Activated naive CD4-positive, alpha-beta T cell treated with Interleukin-2 at 50 U/mL for 16 hours (primary cell): ENCODE results near the gene COL26A1.

Experiments used
- DNase-seq: peaks from one replicate; pipeline ENCODE4 v3.0.0-alpha.2; 2020

COL26A1 gene

GRCh38 chr7:101582971-101583370 lies 220.3 kb downstream of the COL26A1 start:
- DNase-seq = no peak

GRCh38 chr7:101586078-101586905 lies 223.6 kb downstream of the COL26A1 start:
- DNase-seq = no peak

- DNase-seq = no peak
Measured at GRCh38 chr7:101586906-101587677, 224.4 kb downstream of the COL26A1 start.

- no peak for DNase-seq
Measured at GRCh38 chr7:101588131-101588935, 225.7 kb downstream of the COL26A1 start.

- no peak for DNase-seq
Measured at GRCh38 chr7:101589052-101589451, 226.4 kb downstream of the COL26A1 start.

GRCh38 chr7:101589976-101590662 lies 227.4 kb downstream of the COL26A1 start:
- no peak for DNase-seq

GRCh38 chr7:101590663-101591435 lies 228.2 kb downstream of the COL26A1 start:
- DNase-seq = no peak

- DNase-seq = no peak
Measured at GRCh38 chr7:101591504-101591903, 228.8 kb downstream of the COL26A1 start.

GRCh38 chr7:101593556-101593955 lies 230.9 kb downstream of the COL26A1 start:
- DNase-seq = no peak

GRCh38 chr7:101594790-101595189 lies 232.1 kb downstream of the COL26A1 start:
- DNase-seq = no peak

GRCh38 chr7:101595246-101595645 lies 232.6 kb downstream of the COL26A1 start:
- DNase-seq = no peak

- no peak for DNase-seq
Measured at GRCh38 chr7:101595766-101596537, 233.3 kb downstream of the COL26A1 start.

- DNase-seq = no peak
Measured at GRCh38 chr7:101596898-101597297, 234.2 kb downstream of the COL26A1 start.

GRCh38 chr7:101597941-101598340 lies 235.3 kb downstream of the COL26A1 start:
- no peak for DNase-seq

- DNase-seq = no peak
Measured at GRCh38 chr7:101598422-101598985, 235.8 kb downstream of the COL26A1 start.

- DNase-seq = no peak
Measured at GRCh38 chr7:101598986-101599771, 236.5 kb downstream of the COL26A1 start.

- DNase-seq = no peak
Measured at GRCh38 chr7:101599787-101600186, 237.1 kb downstream of the COL26A1 start.

GRCh38 chr7:101602082-101602481 lies 239.4 kb downstream of the COL26A1 start:
- no peak for DNase-seq

GRCh38 chr7:101602484-101603241 lies 240.0 kb downstream of the COL26A1 start:
- DNase-seq = peak; percentile 64
